GM21717 (cell line): Measurements from ENCODE around the gene TMED6.

Experiments
- ATAC-seq: cut with Tn5 transposase; IDR thresholded peaks from one replicate; pipeline ENCODE4 v1.9.1; 2021; ENCODE audit warnings: mild to moderate bottlenecking, moderate library complexity; ENCODE audit not compliant: unreplicated experiment

TMED6 gene

GRCh38 chr16:69351309-69352027, at the start of gene TMED6:
Gene TMED6, minus strand, starts transcription at chr16:69351786. Its CDS starts 33 bp downstream, at chr16:69351753.
- no peak for ATAC-seq

GRCh38 chr16:69399361-69399760, 47.8 kb upstream of the TMED6 start:
- no peak for ATAC-seq

GRCh38 chr16:69397821-69398521, 46.4 kb upstream of the TMED6 start:
- no peak for ATAC-seq

- ATAC-seq = no peak
These were observed 44.8 kb upstream of the TMED6 start for GRCh38 chr16:69396187-69397061.

- ATAC-seq = no peak
These were observed 44.2 kb upstream of the TMED6 start for GRCh38 chr16:69395859-69396186.

- ATAC-seq = no peak
These were observed 42.6 kb upstream of the TMED6 start for GRCh38 chr16:69393898-69394849.

- ATAC-seq = no peak
These were observed 35.0 kb upstream of the TMED6 start for GRCh38 chr16:69386596-69386995.

GRCh38 chr16:69384974-69385373, 33.4 kb upstream of the TMED6 start:
- ATAC-seq = no peak

GRCh38 chr16:69382421-69382820, 30.8 kb upstream of the TMED6 start:
- no peak for ATAC-seq

- ATAC-seq = no peak
These were observed 29.6 kb upstream of the TMED6 start for GRCh38 chr16:69381231-69381630.

GRCh38 chr16:69378760-69379159, 27.2 kb upstream of the TMED6 start:
- no peak for ATAC-seq

- no peak for ATAC-seq
These were observed 26.4 kb upstream of the TMED6 start for GRCh38 chr16:69378036-69378435.

GRCh38 chr16:69376393-69377059, 24.9 kb upstream of the TMED6 start:
- ATAC-seq = no peak

GRCh38 chr16:69373019-69373418, 21.4 kb upstream of the TMED6 start:
- no peak for ATAC-seq

GRCh38 chr16:69371564-69371963, 20.0 kb upstream of the TMED6 start:
- ATAC-seq = no peak

GRCh38 chr16:69368866-69369265, 17.3 kb upstream of the TMED6 start:
- ATAC-seq = no peak

GRCh38 chr16:69367980-69368379, 16.4 kb upstream of the TMED6 start:
- no peak for ATAC-seq

- ATAC-seq = no peak
These were observed 14.8 kb upstream of the TMED6 start for GRCh38 chr16:69366431-69366830.

GRCh38 chr16:69365901-69366300, 14.3 kb upstream of the TMED6 start:
- ATAC-seq = no peak

- no peak for ATAC-seq
These were observed 12.5 kb upstream of the TMED6 start for GRCh38 chr16:69364088-69364487.
